H9 (cell line): Measurements from ENCODE around the gene LHX4. TPM values are rescaled to one million over a fixed set of nuclear protein-coding genes. Genes with fewer than 3 reads are reported as not detected.

Experiments used
- DNase-seq: peaks from one replicate; pipeline ENCODE4 v3.0.0-alpha.2; 2017
- H2AFZ ChIP-seq: one replicate; pipeline ENCODE4 v1.6.1; 2013; ENCODE audit warnings: mild to moderate bottlenecking, low read length, control low read depth, moderate library complexity
- H2AK5ac ChIP-seq: 2 replicates; pipeline ENCODE4 v1.6.1; 2013; ENCODE audit warnings: low read length, control low read depth, mixed read lengths; ENCODE audit not compliant: insufficient read length
- H2BK120ac ChIP-seq: one replicate; pipeline ENCODE4 v1.6.1; 2013; ENCODE audit warnings: low read depth, mild to moderate bottlenecking, low read length, control low read depth, inconsistent platforms; ENCODE audit not compliant: poor library complexity, severe bottlenecking
- H2BK12ac ChIP-seq: 2 replicates; pipeline ENCODE4 v1.6.1; 2013; ENCODE audit warnings: low read length, control low read depth, mixed read lengths, low read depth; ENCODE audit not compliant: insufficient read length
- H2BK15ac ChIP-seq: 2 replicates; pipeline ENCODE4 v1.6.1; 2013; ENCODE audit warnings: low read depth, low read length, control low read depth
- H2BK20ac ChIP-seq: one replicate; pipeline ENCODE4 v1.6.1; 2013; ENCODE audit warnings: low read depth, mild to moderate bottlenecking, low read length, control low read depth, inconsistent platforms; ENCODE audit not compliant: poor library complexity, severe bottlenecking
- H2BK5ac ChIP-seq: 2 replicates; pipeline ENCODE4 v1.6.1; 2013; ENCODE audit warnings: low read length, control low read depth, mixed read lengths; ENCODE audit not compliant: insufficient read length
- H3K14ac ChIP-seq: 2 replicates; pipeline ENCODE4 v1.6.1; 2013; ENCODE audit warnings: low read length, control low read depth; ENCODE audit not compliant: insufficient read depth
- H3K18ac ChIP-seq: 2 replicates; pipeline ENCODE4 v1.6.1; 2013; ENCODE audit warnings: low read depth, mild to moderate bottlenecking, mixed read lengths, low read length, control low read depth; ENCODE audit not compliant: insufficient read length
- H3K23ac ChIP-seq: 2 replicates; pipeline ENCODE4 v1.6.1; 2013; ENCODE audit warnings: low read length, control low read depth, mixed read lengths, low read depth; ENCODE audit not compliant: insufficient read length
- H3K23me2 ChIP-seq: 2 replicates; pipeline ENCODE4 v1.6.1; 2013; ENCODE audit warnings: low read depth, mild to moderate bottlenecking, mixed read lengths, low read length, control low read depth; ENCODE audit not compliant: insufficient read length, poor library complexity, severe bottlenecking
- H3K27ac ChIP-seq: 2 replicates; pipeline ENCODE4 v1.5.1; 2013; ENCODE audit warnings: low read length, control low read depth, mixed read lengths, low read depth; ENCODE audit not compliant: insufficient read length
- H3K27me3 ChIP-seq: 2 replicates; pipeline ENCODE4 v1.6.1; 2013; ENCODE audit warnings: low read length, control low read depth, inconsistent platforms; ENCODE audit not compliant: insufficient read depth
- H3K4ac ChIP-seq: 2 replicates; pipeline ENCODE4 v1.6.1; 2013; ENCODE audit warnings: low read depth, mild to moderate bottlenecking, control low read depth, inconsistent platforms, low read length, moderate library complexity
- H3K4me1 ChIP-seq: 2 replicates; pipeline ENCODE4 v1.6.1; 2013; ENCODE audit warnings: low read length, control low read depth, inconsistent platforms; ENCODE audit not compliant: insufficient read depth
- H3K4me2 ChIP-seq: 2 replicates; pipeline ENCODE4 v1.6.1; 2013; ENCODE audit warnings: low read length, control low read depth, mixed read lengths; ENCODE audit not compliant: insufficient read length, insufficient read depth
- H3K56ac ChIP-seq: 2 replicates; pipeline ENCODE4 v1.6.1; 2013; ENCODE audit warnings: low read depth, mild to moderate bottlenecking, mixed read lengths, low read length, control low read depth; ENCODE audit not compliant: insufficient read length
- H3K79me1 ChIP-seq: 2 replicates; pipeline ENCODE4 v1.6.1; 2013; ENCODE audit warnings: low read depth, mild to moderate bottlenecking, moderate library complexity, low read length, control low read depth, inconsistent platforms; ENCODE audit not compliant: insufficient read depth, poor library complexity, severe bottlenecking
- H3K79me2 ChIP-seq: 2 replicates; pipeline ENCODE4 v1.6.1; 2013; ENCODE audit warnings: low read length, control low read depth, inconsistent platforms; ENCODE audit not compliant: insufficient read depth
- H3K9ac ChIP-seq: 2 replicates; pipeline ENCODE4 v1.6.1; 2013; ENCODE audit warnings: low read length, control low read depth, mixed read lengths; ENCODE audit not compliant: insufficient read length; ENCODE audit errors: extremely low read depth
- H3K9me3 ChIP-seq: one replicate; pipeline ENCODE4 v1.6.1; 2013; ENCODE audit warnings: low read depth, low read length, inconsistent platforms; ENCODE audit not compliant: control insufficient read depth
- H3T11ph ChIP-seq: one replicate; pipeline ENCODE4 v1.6.1; 2013; ENCODE audit warnings: mild to moderate bottlenecking, low read length, control low read depth, inconsistent platforms
- H4K20me1 ChIP-seq: one replicate; pipeline ENCODE4 v1.6.1; 2013; ENCODE audit not compliant: control insufficient read depth, insufficient read length, insufficient read depth
- H4K5ac ChIP-seq: 2 replicates; pipeline ENCODE4 v1.6.1; 2013; ENCODE audit warnings: low read depth, mild to moderate bottlenecking, mixed read lengths, low read length, control low read depth; ENCODE audit not compliant: insufficient read length
- H4K8ac ChIP-seq: replicated peaks from 2 replicates; pipeline ENCODE4 v1.6.1; 2013; ENCODE audit warnings: low read length, control low read depth, mixed read lengths, low read depth; ENCODE audit not compliant: insufficient read length
- H4K91ac ChIP-seq: 2 replicates; pipeline ENCODE4 v1.6.1; 2013; ENCODE audit warnings: low read depth, mild to moderate bottlenecking, moderate library complexity, mixed read lengths, low read length, control low read depth; ENCODE audit not compliant: insufficient read length
- H3K27ac Mint-ChIP-seq, 3 experiments: 2 replicates in 2 of 3; 3 replicates in 1 of 3; pipeline ENCODE4 v1.8.0; 2020 to 2021; ENCODE audit warnings: mixed read lengths in 3 of 3, mild to moderate bottlenecking in 1 of 3, moderate library complexity in 1 of 3
- H3K27me3 Mint-ChIP-seq: 2 replicates; pipeline ENCODE4 v1.8.0; 2021; ENCODE audit warnings: low read depth, mild to moderate bottlenecking, moderate library complexity, mixed read lengths
- H3K36me3 Mint-ChIP-seq, 3 experiments: 2 replicates in 2 of 3; 3 replicates in 1 of 3; pipeline ENCODE4 v1.8.0; 2020 to 2021; ENCODE audit warnings: low read depth in 3 of 3, mixed read lengths in 3 of 3; ENCODE audit not compliant: insufficient read depth in 1 of 3
- H3K4me1 Mint-ChIP-seq, 2 experiments: 2 replicates each; pipeline ENCODE4 v1.8.0; 2020; ENCODE audit warnings: mixed read lengths in 2 of 2
- H3K4me3 Mint-ChIP-seq, 2 experiments: 2 replicates in 1 of 2; 3 replicates in 1 of 2; pipeline ENCODE4 v1.8.0; 2020 to 2021; ENCODE audit warnings: mild to moderate bottlenecking in 2 of 2, mixed read lengths in 2 of 2, moderate library complexity in 1 of 2
- H3K9me3 Mint-ChIP-seq, 2 experiments: 2 replicates in 1 of 2; 3 replicates in 1 of 2; pipeline ENCODE4 v1.8.0; 2020; ENCODE audit warnings: mild to moderate bottlenecking in 2 of 2, mixed read lengths in 2 of 2, moderate library complexity in 1 of 2
- WGBS: extraction: QIAGEN DNeasy Blood & Tissue Kit; methylation state at CpG from one replicate; pipeline ENCODE4 v1.1.7; 2013; ENCODE audit warnings: missing lambda C conversion rate, low lambda C conversion rate, mixed read lengths; ENCODE audit not compliant: insufficient read length; ENCODE audit errors: extremely low coverage; 5-methylcytosine and 5-hydroxymethylcytosine counted together
- total RNA-seq: library from RNA; stranded (reverse); gene quantifications from 2 replicates; pipeline ENCODE4 v1.2.1, GENCODE V29; 2021
- TF ChIP-seq, protein P1 (sequence below): fragments of 200-600 bp; sonication (generic); conservative IDR thresholded peaks from 3 replicates; pipeline ENCODE4 v1.8.0; 2021; ENCODE audit warnings: antibody characterized with exemption, mild to moderate bottlenecking

LHX4 gene
- total RNA-seq, 1 experiment from 2014 or later = 1.9 TPM

DNA sequence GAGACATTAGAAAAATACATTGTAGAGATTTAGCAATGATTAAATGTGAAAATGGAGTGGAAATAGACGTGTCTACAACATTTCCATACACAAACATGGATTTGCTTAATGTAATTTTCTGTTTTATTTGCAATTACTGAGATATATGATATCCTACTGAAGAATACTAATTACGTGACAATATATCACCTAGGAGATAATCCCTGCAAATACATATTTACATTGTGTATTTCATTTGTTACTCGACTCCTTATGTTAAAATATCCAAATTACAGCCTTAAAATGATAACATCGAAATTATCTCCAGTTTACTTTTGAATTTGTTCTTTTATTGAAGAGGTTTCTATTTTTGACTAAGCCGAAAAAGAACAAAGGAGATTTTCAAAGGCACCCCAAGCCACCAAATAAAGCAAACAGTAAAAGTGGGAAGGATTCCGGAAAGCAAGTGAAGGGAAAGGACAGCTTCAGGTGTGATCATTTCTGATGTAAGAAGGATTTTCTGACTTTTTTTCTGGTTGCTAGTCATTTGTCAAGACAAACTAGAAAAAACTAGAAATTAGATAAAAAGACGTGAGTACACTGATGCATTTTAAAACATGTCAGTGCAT lies 7.9 kb downstream of the LHX4 start:
- Histone ChIP-seq H4K5ac (no peak overlapping the region), H3K56ac (no peak overlapping the region), H3T11ph (no peak overlapping the region), H2BK12ac (no peak overlapping the region), H3K4ac (no peak overlapping the region), H2BK5ac (no peak overlapping the region), H3K79me1 (no peaks in the 10 kb centered on the region), H2AK5ac (no peak overlapping the region), H3K4me2 (no peak overlapping the region), H2BK20ac (no peak overlapping the region), H3K79me2 (no peaks in the 10 kb centered on the region), H3K27me3 (peaks cover 45% of the 10 kb centered on the region), H2BK120ac (no peak overlapping the region), H4K20me1 (no peaks in the 10 kb centered on the region), H4K8ac (no peak overlapping the region), H2AFZ (no peak overlapping the region), H2BK15ac (no peak overlapping the region), H3K4me1 (peaks cover 9% of the 10 kb centered on the region), H3K23me2 (peaks cover 26% of the 10 kb centered on the region), H3K9ac (no peak overlapping the region), H3K14ac (no peak overlapping the region), H3K27ac (no peak overlapping the region), H3K9me3 (no peaks in the 10 kb centered on the region), H3K23ac (no peak overlapping the region), H3K18ac (no peak overlapping the region), H4K91ac (no peak overlapping the region)
- TF ChIP-seq, protein P1, sequence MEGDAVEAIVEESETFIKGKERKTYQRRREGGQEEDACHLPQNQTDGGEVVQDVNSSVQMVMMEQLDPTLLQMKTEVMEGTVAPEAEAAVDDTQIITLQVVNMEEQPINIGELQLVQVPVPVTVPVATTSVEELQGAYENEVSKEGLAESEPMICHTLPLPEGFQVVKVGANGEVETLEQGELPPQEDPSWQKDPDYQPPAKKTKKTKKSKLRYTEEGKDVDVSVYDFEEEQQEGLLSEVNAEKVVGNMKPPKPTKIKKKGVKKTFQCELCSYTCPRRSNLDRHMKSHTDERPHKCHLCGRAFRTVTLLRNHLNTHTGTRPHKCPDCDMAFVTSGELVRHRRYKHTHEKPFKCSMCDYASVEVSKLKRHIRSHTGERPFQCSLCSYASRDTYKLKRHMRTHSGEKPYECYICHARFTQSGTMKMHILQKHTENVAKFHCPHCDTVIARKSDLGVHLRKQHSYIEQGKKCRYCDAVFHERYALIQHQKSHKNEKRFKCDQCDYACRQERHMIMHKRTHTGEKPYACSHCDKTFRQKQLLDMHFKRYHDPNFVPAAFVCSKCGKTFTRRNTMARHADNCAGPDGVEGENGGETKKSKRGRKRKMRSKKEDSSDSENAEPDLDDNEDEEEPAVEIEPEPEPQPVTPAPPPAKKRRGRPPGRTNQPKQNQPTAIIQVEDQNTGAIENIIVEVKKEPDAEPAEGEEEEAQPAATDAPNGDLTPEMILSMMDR = no peak
- DNase-seq = no peak
- Mint-ChIP-seq H3K9me3 (peaks cover 0 to 3% of the 10 kb centered on the region in 2 experiments; a peak in 1 of 5 replicates), H3K27ac (peak overlapping the region in 2 of 3 experiments; percentile 67 to 91; a peak in 4 of 7 replicates), H3K27me3 (peaks cover 86% of the 10 kb centered on the region), H3K4me1 (peaks cover 77 to 88% of the 10 kb centered on the region in 2 experiments), H3K4me3 (peak overlapping the region; percentile 6 to 89; a peak in 4 of 5 replicates), H3K36me3 (no peaks in the 10 kb centered on the region)
- no CpG with 5 or more reads among the region's 7 CpGs for WGBS
